Ovary (tissue), 9 donors: ENCODE measurements around the gene PLEKHJ1. TPM values are rescaled to one million over a fixed set of nuclear protein-coding genes. Genes with fewer than 3 reads are reported as not detected.

Experiments used
- DNase-seq, 5 donors: peaks; one replicate each; pipeline ENCODE4 v3.0.0-alpha.2; 2019 to 2020
- H3K27ac ChIP-seq, 2 donors: fragments of 200-600 bp; one replicate each; pipeline versions ENCODE4 v1.5.1 to v1.8.0; 2019 to 2022
- H3K27me3 ChIP-seq: fragments of 200-600 bp; one replicate; pipeline ENCODE4 v1.8.0; 2022
- H3K36me3 ChIP-seq: fragments of 200-600 bp; sonication (generic); one replicate; pipeline ENCODE4 v1.5.1; 2019
- H3K4me1 ChIP-seq: one replicate; pipeline ENCODE4 v1.8.1; 2013; ENCODE audit warnings: mild to moderate bottlenecking, moderate library complexity; ENCODE audit not compliant: insufficient read depth
- H3K4me3 ChIP-seq: fragments of 200-600 bp; sonication (generic); one replicate; pipeline ENCODE4 v1.5.1; 2017
- H3K9me3 ChIP-seq, 2 donors: fragments of 200-600 bp in 1 of 2; sonication (generic) in 1 of 2; one replicate each; pipeline versions ENCODE4 v1.5.1 to v1.8.1; 2013 to 2019; ENCODE audit warnings: mild to moderate bottlenecking in 1 of 2, moderate library complexity in 1 of 2
- EP300 ChIP-seq: sonication (generic); formaldehyde crosslinking; IDR thresholded peaks from one replicate; pipeline ENCODE4 v1.6.1; 2017; ENCODE audit warnings: antibody characterized with exemption
- POLR2A ChIP-seq: fragments of 450-650 bp; IDR thresholded peaks from one replicate; pipeline ENCODE4 v1.6.1; 2017; ENCODE audit warnings: antibody characterized with exemption, mild to moderate bottlenecking, moderate library complexity
- WGBS, 3 donors: extraction: QIAGEN DNeasy Blood & Tissue Kit in 1 of 3; methylation state at CpG; one replicate each; pipeline versions ENCODE4 v1.1.5 to v1.1.7; 2013 to 2017; 5-methylcytosine and 5-hydroxymethylcytosine counted together
- intact Hi-C, 4 donors: fragments of 100-400 bp; cut with DNase I; formaldehyde crosslinking; loops; one replicate each; pipeline versions ENCODE4 v1.11.0 to v1.15.1; 2022 to 2023
- polyA plus RNA-seq, 2 donors: library from polyadenylated mRNA; stranded (reverse); fragments of 200-250 nt in 1 of 2; fragments of 350-450 nt in 1 of 2; fragmentation: Illumina TruSeq in 1 of 2; extraction: RNeasy Lipid Tissue Mini Kit (QIAGEN cat#74804) in 1 of 2; gene quantifications; one replicate each; pipeline ENCODE4 v1.2.3, GENCODE V29; 2013 to 2014
- total RNA-seq, 7 donors: library from RNA; depleted of rRNA in 2 of 7; stranded (reverse); fragments of >200 nt in 2 of 7; fragmentation: NEBNext Ultra II Directional in 3 of 7; extraction: Animal tissue kit (Norgen Biotek cat#: 25700) in 3 of 7; gene quantifications; one replicate each; pipeline versions ENCODE4 v1.1.0 to v1.2.4, GENCODE V29; 2016 to 2023
- TF ChIP-seq, protein P1 (sequence below), 3 donors: fragments of 450-650 bp in 2 of 3; fragments of 200-600 bp in 1 of 3; IDR thresholded peaks; one replicate each; pipeline versions ENCODE4 v1.5.1 to v1.8.0; 2016 to 2022; ENCODE audit warnings: antibody characterized with exemption in 3 of 3, mild to moderate bottlenecking in 1 of 3
- donor health status: DM: no; HTN: no; CAD: no; lungs with moderate emphysema.
- donor health status: DM: no; HTN: no; CAD: no.
- donor health status: Bipolar disorder and iron deficiency.
- donor health status: DM: yes; HTN: yes; CAD: no.
- donor health status: DM: no; HTN: no; CAD: no.
- donor health status: DM: yes; HTN: yes; CAD: no.

Gene PLEKHJ1
- total and polyA plus RNA-seq, 9 donors: 17.1 to 57.9 (median 46.8) TPM

DNA sequence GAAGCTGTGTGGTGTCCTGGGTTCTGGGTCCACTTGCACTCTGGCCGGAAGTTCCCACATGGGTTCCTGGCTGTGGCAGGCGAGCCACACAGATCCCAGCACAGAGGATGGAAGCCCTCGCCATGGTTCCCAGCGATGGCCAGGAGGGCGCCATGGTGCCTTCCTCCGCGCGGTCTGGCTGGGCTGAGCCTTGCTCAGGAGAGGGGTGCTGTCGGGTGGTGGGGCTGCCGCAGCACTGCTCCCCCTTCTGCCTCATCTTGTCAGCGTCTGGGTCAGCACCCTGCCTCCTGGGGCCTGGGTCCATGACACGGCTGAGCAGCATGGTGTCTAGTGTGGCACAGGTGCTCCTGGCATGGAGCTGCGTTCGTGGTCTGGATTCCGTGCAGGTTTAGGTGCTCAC, 38.9 kb downstream of the PLEKHJ1 start:
- Histone ChIP-seq H3K4me1 (no peaks in the 10 kb centered on the region), H3K9me3 (no peaks in the 10 kb centered on the region), H3K27me3 (no peaks in the 10 kb centered on the region), H3K4me3 (no peak overlapping the region), H3K36me3 (no peaks in the 10 kb centered on the region), H3K27ac (no peak overlapping the region)
- intact Hi-C loops: no loop called here
- no peak for TF ChIP-seq EP300
- no peak for TF ChIP-seq POLR2A
- TF ChIP-seq, protein P1, sequence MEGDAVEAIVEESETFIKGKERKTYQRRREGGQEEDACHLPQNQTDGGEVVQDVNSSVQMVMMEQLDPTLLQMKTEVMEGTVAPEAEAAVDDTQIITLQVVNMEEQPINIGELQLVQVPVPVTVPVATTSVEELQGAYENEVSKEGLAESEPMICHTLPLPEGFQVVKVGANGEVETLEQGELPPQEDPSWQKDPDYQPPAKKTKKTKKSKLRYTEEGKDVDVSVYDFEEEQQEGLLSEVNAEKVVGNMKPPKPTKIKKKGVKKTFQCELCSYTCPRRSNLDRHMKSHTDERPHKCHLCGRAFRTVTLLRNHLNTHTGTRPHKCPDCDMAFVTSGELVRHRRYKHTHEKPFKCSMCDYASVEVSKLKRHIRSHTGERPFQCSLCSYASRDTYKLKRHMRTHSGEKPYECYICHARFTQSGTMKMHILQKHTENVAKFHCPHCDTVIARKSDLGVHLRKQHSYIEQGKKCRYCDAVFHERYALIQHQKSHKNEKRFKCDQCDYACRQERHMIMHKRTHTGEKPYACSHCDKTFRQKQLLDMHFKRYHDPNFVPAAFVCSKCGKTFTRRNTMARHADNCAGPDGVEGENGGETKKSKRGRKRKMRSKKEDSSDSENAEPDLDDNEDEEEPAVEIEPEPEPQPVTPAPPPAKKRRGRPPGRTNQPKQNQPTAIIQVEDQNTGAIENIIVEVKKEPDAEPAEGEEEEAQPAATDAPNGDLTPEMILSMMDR (IDR thresholded peaks at IDR 0.05): no peak
- no peak for DNase-seq
- WGBS, 3 donors: 90 to 93% (median 91%) methylated on average over 11 to 15 of the region's 15 CpGs

DNA sequence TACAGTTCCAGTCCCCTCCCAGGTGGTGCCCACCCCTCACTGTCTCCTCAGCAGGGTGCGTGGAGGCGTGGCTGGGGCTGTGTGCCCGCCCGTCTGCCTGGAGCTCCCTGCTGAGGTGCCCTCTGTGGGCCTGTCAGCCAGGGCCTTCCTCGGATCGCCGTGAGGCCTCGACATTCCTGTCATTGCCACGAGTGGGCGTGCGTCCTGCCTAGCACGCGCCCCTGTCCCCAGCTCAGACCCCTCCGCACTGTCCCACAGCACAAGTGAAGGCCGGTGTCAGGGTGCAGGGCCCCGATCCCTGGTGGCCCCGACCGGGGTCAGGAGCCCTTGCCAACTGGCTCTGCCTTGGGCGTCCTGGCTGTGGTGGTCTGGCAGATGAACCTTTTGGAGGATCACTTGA, 40.2 kb downstream of the PLEKHJ1 start:
- no peak overlapping the region for H3K4me3 ChIP-seq
- no peaks in the 10 kb centered on the region for H3K4me1 ChIP-seq
- no peaks in the 10 kb centered on the region for H3K9me3 ChIP-seq
- no peak for DNase-seq
- no peaks in the 10 kb centered on the region for H3K27me3 ChIP-seq
- TF ChIP-seq POLR2A (no peak), EP300 (no peak)
- TF ChIP-seq, protein P1 (IDR thresholded peaks at IDR 0.05): no peak
- H3K36me3 ChIP-seq: no peaks in the 10 kb centered on the region
- intact Hi-C loops: no loop called here
- no peak overlapping the region for H3K27ac ChIP-seq
- WGBS, 3 donors: 92 to 98% (median 97%) methylated on average over 12 to 19 of the region's 19 CpGs

DNA sequence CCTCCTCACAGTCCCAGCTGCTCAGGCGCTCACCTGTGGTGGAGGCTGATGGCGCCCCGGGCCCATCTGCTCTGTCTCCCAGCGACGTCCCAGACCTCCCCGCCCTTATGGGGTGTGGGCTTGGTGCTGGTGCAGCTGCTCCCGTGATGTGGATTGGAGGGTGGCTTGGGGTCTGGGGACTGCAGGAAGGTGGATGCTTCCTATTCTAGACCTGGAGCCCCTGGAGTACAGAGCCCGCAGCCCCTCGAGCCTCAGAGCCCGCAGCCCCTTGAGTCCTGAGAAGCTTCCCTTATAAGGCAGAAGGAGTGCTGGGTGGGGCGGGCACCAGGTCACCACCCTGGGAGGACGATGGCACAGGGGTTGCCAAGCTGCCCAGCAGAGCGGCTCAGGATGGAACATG, 40.8 kb downstream of the PLEKHJ1 start:
- Histone ChIP-seq H3K27me3 (no peaks in the 10 kb centered on the region), H3K36me3 (no peaks in the 10 kb centered on the region), H3K9me3 (no peaks in the 10 kb centered on the region), H3K27ac (no peak overlapping the region), H3K4me1 (no peaks in the 10 kb centered on the region), H3K4me3 (no peak overlapping the region)
- TF ChIP-seq, protein P1 (IDR thresholded peaks at IDR 0.05): no peak
- TF ChIP-seq EP300 (no peak), POLR2A (no peak)
- DNase-seq: no peak
- 91 to 95% (median 93%) methylated on average over 13 of the region's 13 CpGs for WGBS, 3 donors
- intact Hi-C loops: no loop called here

DNA sequence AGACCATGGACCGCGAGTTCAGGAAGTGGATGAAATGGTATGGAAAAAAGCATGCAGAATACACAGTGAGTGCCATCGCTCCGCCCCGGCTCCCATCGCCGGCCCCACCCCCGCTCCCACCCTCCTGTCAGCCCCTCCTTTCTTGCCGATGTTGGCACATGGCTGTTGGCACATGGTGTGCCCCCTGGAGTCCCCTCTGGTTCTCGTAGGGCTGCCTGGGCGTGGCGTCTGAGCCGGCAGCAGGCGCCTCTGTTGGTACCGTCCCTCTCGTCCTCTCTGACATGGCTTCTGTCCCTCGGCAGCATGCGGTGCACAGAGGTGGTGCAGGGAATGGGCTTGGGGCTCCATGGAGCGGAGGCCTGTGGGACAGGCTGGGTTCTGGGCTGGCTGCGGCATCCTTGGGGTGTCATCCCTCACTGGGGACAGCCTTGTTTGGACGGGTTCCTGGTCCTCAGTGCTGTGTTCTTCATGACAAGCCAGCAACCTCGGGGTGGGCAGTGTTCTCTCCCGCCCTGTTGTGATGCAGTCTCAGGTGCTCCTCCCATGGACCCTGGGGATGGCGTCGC, 41.5 kb downstream of the PLEKHJ1 start:
- 87 to 92% (median 90%) methylated on average over 25 of the region's 25 CpGs for WGBS, 3 donors

More for the DNA sequence above, 41.5 kb downstream of the PLEKHJ1 start:
- no peak overlapping the region for H3K4me3 ChIP-seq
- no peak overlapping the region for H3K27ac ChIP-seq
- no peaks in the 10 kb centered on the region for H3K4me1 ChIP-seq
- intact Hi-C loops: no loop called here
- H3K36me3 ChIP-seq: no peaks in the 10 kb centered on the region
- no peak for DNase-seq
- TF ChIP-seq POLR2A (no peak), EP300 (no peak)
- TF ChIP-seq, protein P1 (IDR thresholded peaks at IDR 0.05): no peak
- no peaks in the 10 kb centered on the region for H3K9me3 ChIP-seq
- no peaks in the 10 kb centered on the region for H3K27me3 ChIP-seq
